ENCODE measurements around the gene NAA50. TPM values are rescaled to one million over a fixed set of nuclear protein-coding genes. Genes with fewer than 3 reads are reported as not detected.
A peak's percentile ranks its signal among the peaks of the same experiment; 100 is the strongest.

NAA50 gene
- total RNA-seq, 4 donors from 2014 or later, result 248 to 440 (median 331) TPM

GRCh38 chr3:113744941-113745755, 901 bp downstream of the NAA50 start:
- no peaks in the 10 kb centered on the region for H3K36me3 ChIP-seq
- H3K4me1 ChIP-seq, result peaks cover 65 to 70% of the 10 kb centered on the region in 2 donors
- intact Hi-C loops (cut with DNase I; ENCODE audit: low total_unique reads) (loop anchor here (1.0 to 5.0 kb wide), 6 partner anchors 202 to 1402 kb away; partner anchors contain the start of genes ATG3, CCDC191, QTRT2 and SLC35A5), in situ Hi-C loops (cut with MboI; ENCODE audit: low sequenced_read_pairs in 4 of 4) (loop anchor here (5.0 to 25.0 kb wide), 5 partner anchors 48 to 317 kb away; partner anchors contain the start of genes SPICE1 (in 3 of the 4), CCDC191 (in 2 of the 4), QTRT2 (in 2 of the 4) and USF3 (in 1 of the 4))
- H3K9me3 ChIP-seq, result no peaks in the 10 kb centered on the region
- ATAC-seq, result peak; percentile 69 to 81
- H3K4me3 ChIP-seq, result peak overlapping the region; percentile 87 to 97 (median 92)
- DNase-seq, result peak; percentile 81 to 86
- no peaks in the 10 kb centered on the region for H3K27me3 ChIP-seq
- TF ChIP-seq POLR2A (IDR thresholded peaks at IDR 0.05) (peak in 1 of 2 donors; percentile 39), CTCF (IDR thresholded peaks at IDR 0.05 in 4 of 5, conservative IDR thresholded peaks at IDR 0.05 in 1 of 5) (peak; percentile 49 to 64 (median 57))
- peak overlapping the region; percentile 97 to 100 (median 98) for H3K27ac ChIP-seq

- ATAC-seq (no peak), DNase-seq (no peak)
- intact Hi-C loops (cut with DNase I; ENCODE audit: low total_unique reads) (no loop called here), in situ Hi-C loops (cut with MboI; ENCODE audit: low sequenced_read_pairs in 4 of 4) (loop anchor here (10.0 to 25.0 kb wide), 4 partner anchors 228 to 319 kb away; partner anchors contain the start of genes SPICE1 (in 3 of the 4), CCDC191 (in 2 of the 4) and QTRT2 (in 2 of the 4))
- peaks cover 70 to 72% of the 10 kb centered on the region in 2 donors for H3K4me1 ChIP-seq
- TF ChIP-seq POLR2A (IDR thresholded peaks at IDR 0.05), result no peak
- no peaks in the 10 kb centered on the region for H3K9me3 ChIP-seq
- H3K27me3 ChIP-seq, result no peaks in the 10 kb centered on the region
- peak overlapping the region; percentile 14 to 100 (median 98) for H3K27ac ChIP-seq
- no peaks in the 10 kb centered on the region for H3K36me3 ChIP-seq
- H3K4me3 ChIP-seq, result peak overlapping the region; percentile 87 to 97 (median 92)
These were observed 2.9 kb downstream of the NAA50 start for GRCh38 chr3:113743006-113743630.

GRCh38 chr3:113741620-113742019, 4.4 kb downstream of the NAA50 start:
- ATAC-seq (no peak), DNase-seq (no peak)
- H3K4me3 ChIP-seq, result no peak overlapping the region
- in situ Hi-C loops (cut with MboI; ENCODE audit: low sequenced_read_pairs in 4 of 4) (loop anchor here (10.0 to 25.0 kb wide), 4 partner anchors 227 to 321 kb away; partner anchors contain the start of genes SPICE1 (in 3 of the 4), CCDC191 (in 2 of the 4) and QTRT2 (in 2 of the 4)), intact Hi-C loops (cut with DNase I; ENCODE audit: low total_unique reads) (no loop called here)
- no peaks in the 10 kb centered on the region for H3K36me3 ChIP-seq
- no peaks in the 10 kb centered on the region for H3K9me3 ChIP-seq
- peak overlapping the region; percentile 48 to 68 (median 56) for H3K27ac ChIP-seq
- peaks cover 78 to 80% of the 10 kb centered on the region in 2 donors for H3K4me1 ChIP-seq
- no peaks in the 10 kb centered on the region for H3K27me3 ChIP-seq
- TF ChIP-seq CTCF (IDR thresholded peaks at IDR 0.05 in 4 of 5, conservative IDR thresholded peaks at IDR 0.05 in 1 of 5), result no peak
- no peak for TF ChIP-seq POLR2A (IDR thresholded peaks at IDR 0.05)

- Histone ChIP-seq H3K9me3 (no peaks in the 10 kb centered on the region), H3K4me3 (no peak overlapping the region), H3K36me3 (no peaks in the 10 kb centered on the region), H3K27ac (peak overlapping the region; percentile 48 to 68 (median 56)), H3K27me3 (no peaks in the 10 kb centered on the region), H3K4me1 (peaks cover 83 to 86% of the 10 kb centered on the region in 2 donors)
- no peak for ATAC-seq
- intact Hi-C loops (cut with DNase I; ENCODE audit: low total_unique reads), result no loop called here
- TF ChIP-seq CTCF (IDR thresholded peaks at IDR 0.05 in 4 of 5, conservative IDR thresholded peaks at IDR 0.05 in 1 of 5), result no peak
- TF ChIP-seq POLR2A (IDR thresholded peaks at IDR 0.05), result no peak
- in situ Hi-C loops (cut with MboI; ENCODE audit: low sequenced_read_pairs in 4 of 4), result loop anchor here (10.0 to 25.0 kb wide), 4 partner anchors 226 to 321 kb away; partner anchors contain the start of genes SPICE1 (in 3 of the 4), CCDC191 (in 2 of the 4) and QTRT2 (in 2 of the 4)
- DNase-seq, result no peak
These were observed 5.0 kb downstream of the NAA50 start for GRCh38 chr3:113741086-113741485.

All from gastrocnemius medialis (tissue), 4 donors.